A549 (cell line): ENCODE data around the gene APCDD1L. TPM values are rescaled to one million over a fixed set of nuclear protein-coding genes. Genes with fewer than 3 reads are reported as not detected.

Experiments used
- ATAC-seq, 2 experiments: fragments of 200-7000 bp in 1 of 2; fragments of >200 bp in 1 of 2; cut with Nextera tagmentation in 1 of 2; cut with Tn5 transposase in 1 of 2; 3 replicates each; pipeline versions ENCODE4 v1.8.0 to v1.9.1; 2018 to 2020; ENCODE audit warnings: mild to moderate bottlenecking in 1 of 2, moderate library complexity in 1 of 2
- CTCF ChIA-PET: fragments of 300-600 bp; sonication (Branson Sonifier 250); formaldehyde crosslinking; extraction: SDS; loops from one replicate; lab custom pipeline; 2021; ENCODE audit warnings: antibody characterized with exemption, inconsistent platforms; lab: Yijun Ruan, JAX
- POLR2A ChIA-PET: fragments of 350-600 bp; formaldehyde crosslinking; extraction: SDS; loops from one replicate; lab custom pipeline; 2021; ENCODE audit warnings: antibody characterized with exemption, inconsistent platforms; lab: Yijun Ruan, JAX
- DNase-seq, 2 experiments: peaks; one replicate each; pipeline versions ENCODE4 v3.0.0 to v3.0.0-alpha.2; 2011 to 2016; ENCODE audit warnings: low read depth in 1 of 2, low spot score in 1 of 2
- FAIRE-seq: peaks from 2 replicates; lab custom pipeline; 2011; peaks lifted over from hg19 to GRCh38; lab: Jason Lieb, UNC
- H3K27ac ChIP-seq, 2 experiments: fragments of >200 bp; sonication (Bioruptor Twin); formaldehyde crosslinking; 3 replicates each; pipeline ENCODE4 v1.5.1; 2016 to 2017
- H3K4me1 ChIP-seq: fragments of >200 bp; sonication (Bioruptor Twin); formaldehyde crosslinking; 3 replicates; pipeline ENCODE4 v1.6.1; 2016
- H3K4me2 ChIP-seq: fragments of >200 bp; sonication (Bioruptor Twin); formaldehyde crosslinking; 3 replicates; pipeline ENCODE4 v1.6.1; 2016
- H3K4me3 ChIP-seq: fragments of >200 bp; sonication (Bioruptor Twin); formaldehyde crosslinking; 3 replicates; pipeline ENCODE4 v1.5.1; 2016
- H3K9me3 ChIP-seq: fragments of >200 bp; sonication (Bioruptor Twin); formaldehyde crosslinking; 3 replicates; pipeline ENCODE4 v1.6.1; 2016
- BCL3 ChIP-seq: fragments of >200 bp; sonication (Bioruptor Twin); formaldehyde crosslinking; IDR thresholded peaks from 3 replicates; pipeline ENCODE4 v1.6.1; 2016
- CHD2 ChIP-seq: fragments of 150-350 bp; IDR thresholded peaks from 2 replicates; pipeline ENCODE4 v1.6.1; 2014; ENCODE audit warnings: low read length; ENCODE audit not compliant: partially characterized antibody
- EHF ChIP-seq: fragments of 250-450 bp; sonication (Bioruptor Pico); IDR thresholded peaks from 2 replicates; pipeline ENCODE4 v1.5.0; 2020; ENCODE audit warnings: mild to moderate bottlenecking
- EP300 ChIP-seq, 2 experiments: fragments of >200 bp; sonication (Bioruptor Twin); formaldehyde crosslinking; IDR thresholded peaks; 2 replicates in 1 of 2; 3 replicates in 1 of 2; pipeline ENCODE4 v1.6.1; 2016 to 2017
- HEYL ChIP-seq: fragments of 250-450 bp; sonication (Bioruptor Pico); IDR thresholded peaks from 2 replicates; pipeline ENCODE4 v1.8.0; 2021; ENCODE audit warnings: mild to moderate bottlenecking, moderate library complexity
- HOXA7 ChIP-seq: fragments of 250-450 bp; sonication (Bioruptor Pico); IDR thresholded peaks from 2 replicates; pipeline ENCODE4 v1.5.0; 2020; ENCODE audit warnings: mild to moderate bottlenecking, moderate library complexity
- HOXB5 ChIP-seq: fragments of 250-450 bp; sonication (Bioruptor Pico); IDR thresholded peaks from 2 replicates; pipeline ENCODE4 v1.5.0; 2020; ENCODE audit warnings: mild to moderate bottlenecking, moderate library complexity
- JUNB ChIP-seq: fragments of >200 bp; sonication (Bioruptor Twin); formaldehyde crosslinking; IDR thresholded peaks from 2 replicates; pipeline ENCODE4 v1.6.1; 2016
- MAZ ChIP-seq: fragments of 150-350 bp; IDR thresholded peaks from 2 replicates; pipeline ENCODE4 v1.6.1; 2014; ENCODE audit warnings: antibody characterized with exemption, low read depth, low read length, borderline replicate concordance
- NFE2L2 ChIP-seq: fragments of 150-350 bp; conservative IDR thresholded peaks from 2 replicates; pipeline ENCODE4 v1.6.1; 2014; ENCODE audit warnings: low read length
- NPAS2 ChIP-seq: fragments of 250-450 bp; sonication (Bioruptor Pico); IDR thresholded peaks from 2 replicates; pipeline ENCODE4 v1.8.0; 2022; ENCODE audit warnings: mild to moderate bottlenecking, moderate library complexity, borderline replicate concordance
- PBX3 ChIP-seq: IDR thresholded peaks from 2 replicates; pipeline ENCODE4 v1.6.1; 2012
- POLR2A ChIP-seq: IDR thresholded peaks from 2 replicates; pipeline ENCODE4 v1.6.1; 2012; ENCODE audit warnings: mild to moderate bottlenecking, low read length
- RAD21 ChIP-seq, 2 experiments: fragments of >200 bp in 1 of 2; sonication (Bioruptor Twin) in 1 of 2; formaldehyde crosslinking in 1 of 2; IDR thresholded peaks in 1 of 2; conservative IDR thresholded peaks in 1 of 2; 2 replicates in 1 of 2; 3 replicates in 1 of 2; pipeline ENCODE4 v1.6.1; 2012 to 2018; ENCODE audit warnings: inconsistent platforms in 1 of 2
- RFX5 ChIP-seq: fragments of 450-650 bp; IDR thresholded peaks from 2 replicates; pipeline ENCODE4 v1.7.1; 2014; ENCODE audit warnings: antibody characterized with exemption, mild to moderate bottlenecking, moderate library complexity
- RNF2 ChIP-seq: fragments of 200-600 bp; sonication (generic); IDR thresholded peaks from 2 replicates; pipeline ENCODE4 v1.6.1; 2016; ENCODE audit warnings: low read depth, mild to moderate bottlenecking, antibody characterized with exemption, moderate library complexity, borderline replicate concordance
- SMC3 ChIP-seq: fragments of >200 bp; sonication (Bioruptor Twin); formaldehyde crosslinking; IDR thresholded peaks from 3 replicates; pipeline ENCODE4 v1.6.1; 2018; ENCODE audit warnings: inconsistent platforms
- WGBS: methylation state at CpG from one replicate; pipeline ENCODE4 v1.1.6; 2017; ENCODE audit errors: missing lambda C conversion rate; 5-methylcytosine and 5-hydroxymethylcytosine counted together
- polyA plus RNA-seq, 4 experiments: library from polyadenylated mRNA; depleted of rRNA in 3 of 4; stranded (reverse); fragments of >200 nt; fragmentation: RNase III in 1 of 4; extraction: RNeasy Plus Mini Kit Qiagen cat#74134 plus additional on column Dnase treatment in 1 of 4; gene quantifications; 2 replicates in 3 of 4; 3 replicates in 1 of 4; pipeline ENCODE4 v1.2.3, GENCODE V29; 2011 to 2017
- TF ChIP-seq, protein P1 (sequence below): fragments of 450-650 bp; IDR thresholded peaks from 2 replicates; pipeline ENCODE4 v1.6.1; 2014; ENCODE audit warnings: antibody characterized with exemption
- TF ChIP-seq, protein P2 (sequence below): fragments of >200 bp; sonication (Bioruptor Twin); formaldehyde crosslinking; IDR thresholded peaks from 3 replicates; pipeline ENCODE4 v1.5.1; 2016

APCDD1L gene
- polyA plus RNA-seq, 2 of the 4 experiments (the other 2 are of a cell fraction), result not detected

DNA sequence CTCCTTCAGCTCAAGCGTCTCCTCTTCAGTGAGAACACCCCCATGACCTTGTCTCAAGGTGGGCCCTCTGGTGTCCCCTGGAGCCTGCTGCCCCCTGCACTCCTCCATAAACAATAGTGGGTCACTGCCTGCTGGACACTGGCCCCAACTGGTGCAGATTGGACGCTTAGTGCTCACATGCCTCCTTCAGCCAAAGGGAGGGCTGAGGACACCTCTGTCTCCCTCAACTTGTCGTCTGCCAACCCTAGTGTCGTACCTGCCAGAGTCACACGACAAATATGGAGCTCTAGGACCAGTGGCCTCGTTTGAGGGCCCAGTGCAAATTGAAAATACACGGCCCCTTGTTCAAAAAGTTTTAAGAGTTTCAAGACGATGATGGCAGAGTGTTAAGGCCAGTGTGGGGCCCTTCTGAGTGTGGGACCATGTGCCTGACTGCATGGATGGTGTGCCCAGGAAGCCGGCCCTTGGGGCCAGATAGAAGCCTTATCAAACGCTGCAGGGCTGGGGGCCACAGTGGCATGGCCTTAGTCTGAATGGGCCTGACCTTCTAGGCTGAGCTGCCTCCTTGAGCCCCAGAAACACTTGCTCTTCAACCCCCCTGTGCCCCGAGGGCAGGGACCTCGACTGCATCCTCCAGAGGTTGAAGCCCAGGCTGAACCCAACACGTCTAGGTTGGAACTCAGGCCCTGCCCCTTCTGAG, 20.1 kb downstream of the APCDD1L start:
- 33% methylated on average over 13 of the region's 13 CpGs for WGBS
- Histone ChIP-seq H3K4me3 (no peak overlapping the region), H3K27ac (no peak overlapping the region), H3K4me2 (no peak overlapping the region), H3K9me3 (peaks cover 7% of the 10 kb centered on the region; the same call in 2 of the 3 replicates), H3K4me1 (no peaks in the 10 kb centered on the region)
- FAIRE-seq (no peak), DNase-seq (no peak), ATAC-seq (no peak)
- ChIA-PET POLR2A (no interaction called here), CTCF (interaction anchor here (1.2 kb wide), 1 partner anchor 960 kb away, joined by 3 read pairs; no protein-coding TSS in a partner anchor)
- no peak for TF ChIP-seq PBX3
- no peak for TF ChIP-seq SMC3
- TF ChIP-seq NPAS2 (CRISPR knock-in tag), result no peak
- TF ChIP-seq RFX5, result no peak
- no peak for TF ChIP-seq BCL3
- TF ChIP-seq, protein P1, sequence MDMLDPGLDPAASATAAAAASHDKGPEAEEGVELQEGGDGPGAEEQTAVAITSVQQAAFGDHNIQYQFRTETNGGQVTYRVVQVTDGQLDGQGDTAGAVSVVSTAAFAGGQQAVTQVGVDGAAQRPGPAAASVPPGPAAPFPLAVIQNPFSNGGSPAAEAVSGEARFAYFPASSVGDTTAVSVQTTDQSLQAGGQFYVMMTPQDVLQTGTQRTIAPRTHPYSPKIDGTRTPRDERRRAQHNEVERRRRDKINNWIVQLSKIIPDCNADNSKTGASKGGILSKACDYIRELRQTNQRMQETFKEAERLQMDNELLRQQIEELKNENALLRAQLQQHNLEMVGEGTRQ, result no peak
- no peak for TF ChIP-seq HEYL (CRISPR knock-in tag)
- TF ChIP-seq NFE2L2, result no peak
- TF ChIP-seq POLR2A, result no peak
- TF ChIP-seq RAD21 (conservative IDR thresholded peaks at IDR 0.05 in 1 of 2, IDR thresholded peaks at IDR 0.05 in 1 of 2), result no peak
- no peak for TF ChIP-seq HOXA7 (CRISPR knock-in tag)
- TF ChIP-seq CHD2, result no peak
- no peak for TF ChIP-seq JUNB
- TF ChIP-seq MAZ, result no peak
- TF ChIP-seq EP300 (IDR thresholded peaks at IDR 0.05), result no peak
- no peak for TF ChIP-seq EHF (CRISPR knock-in tag)

GRCh38 chr20:58492795-58493524, 22.2 kb downstream of the APCDD1L start:
- TF ChIP-seq NFE2L2, result no peak
- TF ChIP-seq, protein P2, sequence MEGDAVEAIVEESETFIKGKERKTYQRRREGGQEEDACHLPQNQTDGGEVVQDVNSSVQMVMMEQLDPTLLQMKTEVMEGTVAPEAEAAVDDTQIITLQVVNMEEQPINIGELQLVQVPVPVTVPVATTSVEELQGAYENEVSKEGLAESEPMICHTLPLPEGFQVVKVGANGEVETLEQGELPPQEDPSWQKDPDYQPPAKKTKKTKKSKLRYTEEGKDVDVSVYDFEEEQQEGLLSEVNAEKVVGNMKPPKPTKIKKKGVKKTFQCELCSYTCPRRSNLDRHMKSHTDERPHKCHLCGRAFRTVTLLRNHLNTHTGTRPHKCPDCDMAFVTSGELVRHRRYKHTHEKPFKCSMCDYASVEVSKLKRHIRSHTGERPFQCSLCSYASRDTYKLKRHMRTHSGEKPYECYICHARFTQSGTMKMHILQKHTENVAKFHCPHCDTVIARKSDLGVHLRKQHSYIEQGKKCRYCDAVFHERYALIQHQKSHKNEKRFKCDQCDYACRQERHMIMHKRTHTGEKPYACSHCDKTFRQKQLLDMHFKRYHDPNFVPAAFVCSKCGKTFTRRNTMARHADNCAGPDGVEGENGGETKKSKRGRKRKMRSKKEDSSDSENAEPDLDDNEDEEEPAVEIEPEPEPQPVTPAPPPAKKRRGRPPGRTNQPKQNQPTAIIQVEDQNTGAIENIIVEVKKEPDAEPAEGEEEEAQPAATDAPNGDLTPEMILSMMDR, result no peak
- TF ChIP-seq RNF2, result no peak
- TF ChIP-seq HOXB5 (CRISPR knock-in tag), result no peak
- Histone ChIP-seq H3K4me2 (no peak overlapping the region), H3K4me1 (no peaks in the 10 kb centered on the region), H3K27ac (no peak overlapping the region), H3K9me3 (peaks cover 25% of the 10 kb centered on the region), H3K4me3 (no peak overlapping the region)
- WGBS, result 6% methylated on average over 4 of the region's 4 CpGs
- CTCF ChIA-PET, result no interaction called here
- FAIRE-seq (no peak), ATAC-seq (no peak), DNase-seq (no peak)
- POLR2A ChIA-PET, result no interaction called here
